GM19239 (cell line): ENCODE data around the gene GRAMD2B.

Experiments used
- DNase-seq: peaks from one replicate; pipeline ENCODE4 v3.0.0; 2011; ENCODE audit warnings: low spot score; ENCODE audit not compliant: insufficient read length
- FAIRE-seq: peaks from 2 replicates; lab custom pipeline; 2011; peaks lifted over from hg19 to GRCh38; lab: Jason Lieb, UNC

The GRAMD2B gene

DNA sequence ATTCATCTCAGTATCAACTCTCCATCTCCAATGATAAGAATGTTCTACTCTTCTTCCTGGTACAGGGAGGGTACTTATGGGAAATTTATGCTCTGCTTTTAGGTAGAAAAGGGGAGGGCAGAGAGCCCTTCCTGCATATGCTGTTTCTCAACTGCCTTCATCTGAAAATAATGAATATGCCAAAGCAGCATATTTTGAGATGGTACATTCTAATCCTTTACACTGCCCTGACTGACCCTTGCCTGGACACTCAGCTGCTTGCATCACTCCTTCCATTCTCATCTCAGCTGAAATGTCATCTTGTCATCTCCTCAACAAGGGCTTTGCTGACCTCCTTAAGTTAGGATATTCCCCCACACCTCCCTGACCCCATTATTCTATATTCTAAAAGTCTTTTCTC, 103.3 kb downstream of the GRAMD2B start:
- no peak for FAIRE-seq
- DNase-seq = no peak

DNA sequence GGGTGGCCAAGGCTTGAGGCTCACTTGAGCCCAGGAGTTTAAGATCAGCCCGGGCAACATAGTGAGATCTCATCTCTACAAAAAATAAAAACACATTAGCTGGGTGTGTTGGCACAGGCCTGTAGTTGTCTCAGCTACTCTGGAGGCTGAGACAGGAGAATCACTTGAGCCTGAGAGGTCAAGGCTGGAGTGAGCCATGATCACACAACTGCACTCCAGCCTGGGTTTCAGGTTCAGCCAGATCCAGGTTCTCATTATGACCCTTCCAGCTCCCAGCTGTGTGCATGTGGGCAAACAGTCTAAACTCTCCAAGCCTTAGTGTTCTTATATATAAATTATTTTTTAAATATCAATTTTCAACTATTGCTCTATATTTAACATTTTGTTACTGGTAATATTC, 103.9 kb downstream of the GRAMD2B start:
- DNase-seq = no peak

DNA sequence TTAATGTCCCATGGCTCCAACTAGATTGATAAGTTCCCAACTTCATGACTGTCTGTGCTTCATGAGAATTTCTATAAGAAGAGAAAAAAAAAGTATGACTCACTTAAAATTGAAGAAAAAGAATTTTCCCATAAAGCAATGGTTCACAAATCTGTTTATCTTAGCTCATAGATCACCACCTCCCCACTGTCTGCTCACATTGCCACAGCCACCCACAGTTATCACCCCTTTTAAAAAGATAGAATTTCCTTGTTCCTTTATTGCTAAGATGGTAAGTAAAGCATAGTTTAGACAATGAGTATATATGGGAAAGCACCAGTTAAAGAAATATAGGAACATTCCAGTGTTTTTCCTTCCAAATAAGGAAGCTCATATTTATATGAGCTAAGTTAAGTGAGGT, 104.7 kb downstream of the GRAMD2B start:
- FAIRE-seq (no peak), DNase-seq (no peak)

More for the DNA sequence above, 103.9 kb downstream of the GRAMD2B start:
- no peak for FAIRE-seq

DNA sequence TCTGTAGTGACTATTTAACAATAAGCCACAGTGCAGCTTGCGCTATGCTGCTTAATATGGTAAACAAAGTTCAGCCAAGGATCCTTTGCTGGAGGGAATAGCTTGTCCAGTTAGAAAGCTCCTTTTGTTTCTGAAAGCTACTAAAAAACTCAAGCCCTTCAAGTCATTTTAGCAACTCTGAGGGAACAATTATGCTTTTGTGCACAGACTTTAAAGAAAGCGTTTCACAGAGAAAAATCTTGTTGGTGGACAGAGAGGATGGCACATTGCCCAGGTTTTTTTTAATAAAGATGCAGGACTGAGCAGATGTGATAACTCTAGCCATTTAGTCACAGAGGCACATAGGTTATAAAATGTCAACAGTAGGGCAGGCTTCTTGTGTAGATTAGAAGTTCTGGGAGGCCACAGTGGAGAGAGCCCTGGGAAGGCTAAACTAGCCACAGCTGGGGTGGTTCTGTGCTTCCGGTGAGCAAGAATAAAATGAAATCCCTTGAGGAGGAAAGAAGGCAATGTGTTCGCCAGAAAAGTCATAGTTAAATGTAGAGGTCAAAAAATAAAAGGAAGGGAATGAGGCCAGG, 108.4 kb downstream of the GRAMD2B start:
- FAIRE-seq (no peak), DNase-seq (no peak)

DNA sequence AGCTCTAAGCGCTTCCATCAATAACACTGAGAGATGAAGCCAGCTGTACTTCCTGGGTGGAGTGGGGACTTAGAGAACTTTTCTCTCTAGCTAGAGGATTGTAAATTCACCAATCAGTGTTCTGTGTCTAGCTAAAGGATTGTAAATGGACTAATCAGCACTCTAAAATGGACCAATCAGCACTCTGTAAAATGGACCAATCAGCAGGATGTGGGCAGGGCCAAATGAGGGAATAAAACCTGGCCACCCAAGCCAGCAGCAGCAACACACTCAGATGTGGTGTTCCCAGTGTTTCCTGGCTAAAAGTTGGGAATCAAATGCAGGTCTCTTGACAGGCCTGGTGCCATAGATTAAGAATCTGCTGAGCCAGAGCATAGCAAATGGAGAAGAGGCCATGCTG, 111.3 kb downstream of the GRAMD2B start:
- FAIRE-seq (no peak), DNase-seq (no peak)

DNA sequence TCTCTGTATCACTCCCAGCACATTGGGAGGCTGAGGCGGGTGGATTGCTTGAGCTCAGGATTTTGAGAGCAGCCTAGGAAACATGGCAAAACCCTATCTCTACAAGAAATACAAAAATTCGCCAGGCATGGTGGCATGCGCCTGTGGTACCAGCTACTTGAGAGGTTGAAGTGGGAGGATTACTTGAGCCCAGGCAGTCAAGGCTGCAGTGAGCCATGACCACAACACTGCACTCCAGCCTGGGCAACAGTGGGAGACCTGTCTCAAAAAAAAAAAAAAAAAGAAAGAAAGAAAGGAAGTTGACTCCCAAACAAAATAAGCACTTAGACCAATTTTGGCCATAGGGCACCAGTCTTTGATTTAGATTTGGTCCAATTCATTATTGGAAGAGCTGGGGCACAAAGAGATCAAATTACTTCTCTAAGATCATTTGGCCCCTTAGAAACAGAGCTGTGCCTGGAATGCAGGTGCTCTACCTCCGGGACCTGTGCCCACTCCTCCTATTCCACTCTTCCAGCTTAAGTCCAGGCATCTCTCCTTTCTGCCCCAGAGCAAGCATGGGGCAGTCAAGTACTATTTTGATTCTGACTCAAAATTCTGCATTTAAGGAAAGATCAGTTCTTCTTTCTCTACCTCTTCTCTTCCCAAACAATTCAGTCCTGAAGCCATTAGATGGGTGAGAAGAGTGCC, 112.8 kb downstream of the GRAMD2B start:
- DNase-seq (no peak), FAIRE-seq (no peak)

DNA sequence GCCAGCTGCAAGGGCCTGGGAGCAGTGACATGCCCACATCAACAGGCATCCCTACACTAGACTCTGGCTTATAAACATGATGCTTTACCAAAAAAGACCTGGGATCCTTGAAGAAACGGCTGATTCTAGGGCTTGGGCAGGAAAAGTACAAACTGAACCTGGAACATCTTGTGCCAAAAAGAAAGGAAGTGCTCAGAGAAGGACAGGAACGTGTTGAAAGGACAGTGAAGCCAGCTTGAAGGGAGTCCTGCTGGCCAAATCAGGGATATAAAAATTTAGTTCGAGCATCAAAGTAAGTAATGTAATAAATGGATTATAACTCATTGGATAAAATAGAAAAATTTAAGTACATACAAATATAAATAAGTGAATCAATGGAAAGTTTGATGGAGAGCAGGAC, 113.7 kb downstream of the GRAMD2B start:
- no peak for DNase-seq
- FAIRE-seq = no peak

DNA sequence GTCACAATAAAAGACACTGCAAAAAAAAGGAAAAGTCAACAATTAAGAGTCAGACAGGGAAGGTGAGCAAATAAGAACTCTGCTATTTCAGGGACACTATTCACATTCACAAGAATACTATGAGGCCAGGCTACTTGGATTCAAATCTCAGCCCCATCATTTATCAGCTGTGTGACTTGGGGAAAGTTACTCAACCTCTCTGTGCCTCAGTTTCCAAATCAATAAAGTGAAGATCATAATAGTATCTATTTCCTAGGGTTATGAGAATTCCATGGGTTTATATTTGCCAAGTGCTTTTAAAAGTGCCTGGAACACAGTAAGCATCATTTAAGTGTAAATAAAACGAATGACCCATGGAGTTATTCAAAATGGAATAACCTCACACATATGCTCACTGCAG, 115.4 kb downstream of the GRAMD2B start:
- DNase-seq = no peak
- no peak for FAIRE-seq

DNA sequence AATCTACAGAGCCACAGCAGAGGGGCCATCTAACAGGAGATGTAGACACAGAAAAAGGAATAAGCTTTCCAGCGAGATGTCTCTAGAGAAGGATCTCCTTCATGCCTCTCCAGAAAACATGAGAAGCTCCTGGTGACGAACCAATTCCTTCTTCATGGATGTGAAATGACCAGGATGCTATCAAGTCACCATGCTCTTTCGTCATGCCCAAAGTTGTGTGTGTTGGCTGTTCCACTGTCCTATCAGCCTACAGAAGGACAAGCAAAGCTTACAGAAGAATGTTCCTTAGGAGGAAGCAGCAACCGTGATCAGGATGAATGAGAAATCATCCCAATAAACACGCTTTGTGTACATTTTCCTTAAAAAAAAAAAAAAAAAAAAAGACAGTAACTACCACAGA, 117.4 kb downstream of the GRAMD2B start:
- no peak for DNase-seq
- no peak for FAIRE-seq

DNA sequence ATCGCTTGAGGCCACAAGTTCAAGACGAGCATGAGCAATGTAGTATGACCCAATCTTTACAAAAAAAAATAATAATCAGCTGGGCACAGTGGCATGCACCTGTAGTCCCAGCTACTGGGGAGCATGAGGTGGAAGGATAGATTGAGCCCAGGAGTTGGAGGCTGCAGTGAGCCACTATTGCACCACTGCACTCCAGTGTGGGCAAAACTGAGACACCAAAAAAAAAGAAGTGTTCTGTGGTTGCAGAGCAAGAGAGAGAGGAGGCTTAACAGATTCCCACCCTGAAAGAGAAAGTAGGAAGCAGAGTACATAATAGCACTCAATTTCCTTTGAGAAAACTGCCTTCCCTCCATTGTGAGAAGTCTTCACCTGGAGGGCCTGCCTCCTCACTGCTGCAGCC, 119.2 kb downstream of the GRAMD2B start:
- FAIRE-seq (no peak), DNase-seq (no peak)

DNA sequence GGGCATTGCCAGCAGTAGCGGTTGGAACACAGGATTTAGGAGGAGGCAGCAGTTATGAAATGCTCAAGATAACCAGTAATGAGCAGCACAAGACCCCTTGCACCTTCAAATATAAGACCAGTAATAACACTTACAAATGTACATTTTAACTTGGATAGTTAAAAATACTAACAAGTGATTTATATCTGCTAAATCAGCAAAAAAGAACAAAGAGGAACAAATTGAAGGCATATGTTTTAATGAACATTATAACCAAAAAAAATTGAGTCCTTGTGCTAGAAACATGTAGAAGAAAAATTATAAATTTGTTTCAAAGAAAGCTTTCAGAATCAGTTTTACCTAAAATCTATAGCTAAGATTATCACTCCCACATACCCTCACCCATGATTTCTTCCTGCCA, 119.8 kb downstream of the GRAMD2B start:
- DNase-seq (no peak), FAIRE-seq (no peak)

DNA sequence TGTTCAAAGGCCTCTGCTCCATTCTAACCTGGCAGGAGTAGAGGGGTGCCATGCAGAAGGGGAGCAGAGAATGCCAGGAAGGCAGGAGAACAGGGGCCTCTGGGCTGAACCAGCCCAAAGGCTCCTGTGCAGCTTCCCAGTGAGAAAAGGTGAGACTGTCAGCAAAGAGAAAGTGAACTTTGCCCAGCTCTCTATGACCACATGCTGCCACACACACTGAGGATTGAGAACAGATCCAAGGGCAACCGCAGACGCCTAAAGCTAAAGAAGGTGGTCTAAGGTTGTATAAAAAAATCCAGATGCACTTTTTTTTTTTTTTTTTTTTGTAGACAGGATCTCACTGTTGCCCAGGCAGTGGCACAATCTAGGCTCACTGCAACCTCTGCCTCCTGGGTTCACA, 120.5 kb downstream of the GRAMD2B start:
- DNase-seq = no peak
- FAIRE-seq = no peak
